Immature natural killer cell (primary cell): ENCODE measurements around the gene NDST1. TPM values are rescaled to one million over a fixed set of nuclear protein-coding genes. Genes with fewer than 3 reads are reported as not detected.

Experiments used
- DNase-seq, 3 donors: peaks; one replicate each; pipeline ENCODE4 v3.0.0; 2022; ENCODE audit warnings: mixed read lengths in 1 of 3
- H3K27ac Mint-ChIP-seq, 6 donors: one replicate each; pipeline ENCODE4 v1.8.0; 2020; ENCODE audit warnings: mixed read lengths in 6 of 6, mild to moderate bottlenecking in 5 of 6, inconsistent platforms in 4 of 6, moderate library complexity in 3 of 6
- H3K27me3 Mint-ChIP-seq, 3 donors: one replicate each; pipeline ENCODE4 v1.8.0; 2020 to 2021; ENCODE audit warnings: low read depth in 3 of 3, mild to moderate bottlenecking in 3 of 3, mixed read lengths in 3 of 3, moderate library complexity in 3 of 3, inconsistent platforms in 1 of 3
- H3K36me3 Mint-ChIP-seq, 3 donors: one replicate each; pipeline ENCODE4 v1.8.0; 2020; ENCODE audit warnings: mixed read lengths in 3 of 3, inconsistent platforms in 2 of 3, mild to moderate bottlenecking in 2 of 3
- H3K4me1 Mint-ChIP-seq, 2 donors: one replicate each; pipeline ENCODE4 v1.8.0; 2020; ENCODE audit warnings: inconsistent platforms in 2 of 2, mild to moderate bottlenecking in 2 of 2, mixed read lengths in 2 of 2, moderate library complexity in 1 of 2
- H3K4me3 Mint-ChIP-seq, 5 donors: one replicate each; pipeline ENCODE4 v1.8.0; 2020; ENCODE audit warnings: mild to moderate bottlenecking in 5 of 5, mixed read lengths in 5 of 5, inconsistent platforms in 3 of 5, moderate library complexity in 3 of 5
- H3K9me3 Mint-ChIP-seq, 6 donors: one replicate each; pipeline ENCODE4 v1.8.0; 2020; ENCODE audit warnings: mild to moderate bottlenecking in 6 of 6, mixed read lengths in 6 of 6, inconsistent platforms in 4 of 6, moderate library complexity in 3 of 6
- polyA plus RNA-seq, 3 donors: library from polyadenylated mRNA; unstranded; fragments of 300-500 nt; fragmentation: Illumina TruSeq; gene quantifications; one replicate each; pipeline ENCODE4 v1.2.3, GENCODE V29; 2021

Gene NDST1
- polyA plus RNA-seq, 3 donors from 2014 or later = 1.2 to 3.2 (median 1.4) TPM

GRCh38 chr5:150541397-150541675, 33.4 kb downstream of the NDST1 start:
- Mint-ChIP-seq H3K4me3 (no peak overlapping the region), H3K9me3 (no peaks in the 10 kb centered on the region), H3K27ac (no peak overlapping the region), H3K36me3 (no peaks in the 10 kb centered on the region), H3K27me3 (peaks cover 0 to 2% (median 2%) of the 10 kb centered on the region in 3 donors), H3K4me1 (no peaks in the 10 kb centered on the region)
- DNase-seq = no peak

GRCh38 chr5:150541895-150542294, 34.0 kb downstream of the NDST1 start:
- Mint-ChIP-seq H3K27ac (no peak overlapping the region), H3K36me3 (no peaks in the 10 kb centered on the region), H3K9me3 (no peaks in the 10 kb centered on the region)

GRCh38 chr5:150542933-150543445, 35.1 kb downstream of the NDST1 start:
- H3K4me3 Mint-ChIP-seq = no peak overlapping the region
- no peaks in the 10 kb centered on the region for H3K9me3 Mint-ChIP-seq
- no peak overlapping the region for H3K27ac Mint-ChIP-seq
- no peak for DNase-seq
- peaks cover 0 to 5% (median 2%) of the 10 kb centered on the region in 3 donors for H3K27me3 Mint-ChIP-seq
- H3K4me1 Mint-ChIP-seq = no peaks in the 10 kb centered on the region
- no peaks in the 10 kb centered on the region for H3K36me3 Mint-ChIP-seq

More at GRCh38 chr5:150541895-150542294, 34.0 kb downstream of the NDST1 start:
- DNase-seq = no peak
- peaks cover 0 to 3% (median 2%) of the 10 kb centered on the region in 3 donors for H3K27me3 Mint-ChIP-seq
- no peak overlapping the region for H3K4me3 Mint-ChIP-seq
- no peaks in the 10 kb centered on the region for H3K4me1 Mint-ChIP-seq

- H3K36me3 Mint-ChIP-seq = no peaks in the 10 kb centered on the region
- no peak overlapping the region for H3K27ac Mint-ChIP-seq
- no peaks in the 10 kb centered on the region for H3K4me1 Mint-ChIP-seq
- H3K4me3 Mint-ChIP-seq = no peak overlapping the region
- no peaks in the 10 kb centered on the region for H3K9me3 Mint-ChIP-seq
- DNase-seq = peak; percentile 37 to 52 (median 40)
- H3K27me3 Mint-ChIP-seq = peaks cover 0 to 4% (median 2%) of the 10 kb centered on the region in 3 donors
Measured at GRCh38 chr5:150544611-150545219, 36.8 kb downstream of the NDST1 start.

- Mint-ChIP-seq H3K4me1 (no peaks in the 10 kb centered on the region), H3K9me3 (no peaks in the 10 kb centered on the region), H3K4me3 (no peak overlapping the region), H3K27ac (no peak overlapping the region), H3K27me3 (peaks cover 0 to 4% (median 0%) of the 10 kb centered on the region in 3 donors), H3K36me3 (no peaks in the 10 kb centered on the region)
- DNase-seq = no peak
Measured at GRCh38 chr5:150545246-150545645, 37.3 kb downstream of the NDST1 start.

- Mint-ChIP-seq H3K4me3 (no peak overlapping the region), H3K4me1 (no peaks in the 10 kb centered on the region), H3K27me3 (peaks cover 0 to 4% (median 0%) of the 10 kb centered on the region in 3 donors), H3K27ac (peak overlapping the region in 1 of 6 donors; percentile 22), H3K36me3 (no peaks in the 10 kb centered on the region), H3K9me3 (no peaks in the 10 kb centered on the region)
- DNase-seq = no peak
Measured at GRCh38 chr5:150548123-150548522, 40.2 kb downstream of the NDST1 start.

- H3K27ac Mint-ChIP-seq = no peak overlapping the region
Measured at GRCh38 chr5:150549735-150550134, 41.8 kb downstream of the NDST1 start.

GRCh38 chr5:150550286-150550685, 42.4 kb downstream of the NDST1 start:
- Mint-ChIP-seq H3K9me3 (no peaks in the 10 kb centered on the region), H3K4me1 (no peaks in the 10 kb centered on the region), H3K4me3 (no peak overlapping the region), H3K27ac (no peak overlapping the region), H3K27me3 (peaks cover 0 to 4% (median 0%) of the 10 kb centered on the region in 3 donors), H3K36me3 (no peaks in the 10 kb centered on the region)
- DNase-seq = no peak

More at GRCh38 chr5:150549735-150550134, 41.8 kb downstream of the NDST1 start:
- H3K36me3 Mint-ChIP-seq = no peaks in the 10 kb centered on the region
- peaks cover 0 to 4% (median 0%) of the 10 kb centered on the region in 3 donors for H3K27me3 Mint-ChIP-seq
- no peaks in the 10 kb centered on the region for H3K9me3 Mint-ChIP-seq
- H3K4me1 Mint-ChIP-seq = no peaks in the 10 kb centered on the region
- H3K4me3 Mint-ChIP-seq = no peak overlapping the region
- no peak for DNase-seq

GRCh38 chr5:150551066-150551465, 43.1 kb downstream of the NDST1 start:
- Mint-ChIP-seq H3K4me3 (no peak overlapping the region), H3K9me3 (no peaks in the 10 kb centered on the region), H3K27ac (no peak overlapping the region), H3K27me3 (peaks cover 0 to 4% (median 0%) of the 10 kb centered on the region in 3 donors), H3K4me1 (no peaks in the 10 kb centered on the region), H3K36me3 (no peaks in the 10 kb centered on the region)
- DNase-seq = no peak

GRCh38 chr5:150553402-150553801, 45.5 kb downstream of the NDST1 start:
- DNase-seq = no peak
- Mint-ChIP-seq H3K27me3 (peaks cover 0 to 1% (median 0%) of the 10 kb centered on the region in 3 donors), H3K9me3 (no peaks in the 10 kb centered on the region), H3K27ac (no peak overlapping the region), H3K4me1 (no peaks in the 10 kb centered on the region), H3K36me3 (no peaks in the 10 kb centered on the region), H3K4me3 (no peak overlapping the region)

GRCh38 chr5:150553911-150554310, 46.0 kb downstream of the NDST1 start:
- H3K36me3 Mint-ChIP-seq = no peaks in the 10 kb centered on the region

GRCh38 chr5:150554857-150555256, 46.9 kb downstream of the NDST1 start:
- H3K27ac Mint-ChIP-seq = no peak overlapping the region
- no peaks in the 10 kb centered on the region for H3K9me3 Mint-ChIP-seq
- H3K36me3 Mint-ChIP-seq = no peaks in the 10 kb centered on the region
- H3K4me1 Mint-ChIP-seq = no peaks in the 10 kb centered on the region
- no peaks in the 10 kb centered on the region for H3K27me3 Mint-ChIP-seq
- no peak overlapping the region for H3K4me3 Mint-ChIP-seq
- DNase-seq = no peak

More at GRCh38 chr5:150553911-150554310, 46.0 kb downstream of the NDST1 start:
- no peaks in the 10 kb centered on the region for H3K4me1 Mint-ChIP-seq
- H3K27ac Mint-ChIP-seq = no peak overlapping the region
- peaks cover 0 to 1% (median 0%) of the 10 kb centered on the region in 3 donors for H3K27me3 Mint-ChIP-seq
- no peak overlapping the region for H3K4me3 Mint-ChIP-seq
- no peaks in the 10 kb centered on the region for H3K9me3 Mint-ChIP-seq
- no peak for DNase-seq

GRCh38 chr5:150556106-150556505, 48.2 kb downstream of the NDST1 start:
- no peak for DNase-seq
- Mint-ChIP-seq H3K4me3 (no peak overlapping the region), H3K4me1 (no peaks in the 10 kb centered on the region), H3K36me3 (no peaks in the 10 kb centered on the region), H3K27me3 (no peaks in the 10 kb centered on the region), H3K27ac (no peak overlapping the region), H3K9me3 (no peaks in the 10 kb centered on the region)

- DNase-seq = no peak
- Mint-ChIP-seq H3K27ac (no peak overlapping the region), H3K36me3 (no peaks in the 10 kb centered on the region), H3K4me3 (no peak overlapping the region), H3K9me3 (no peaks in the 10 kb centered on the region), H3K4me1 (no peaks in the 10 kb centered on the region), H3K27me3 (peaks cover 0 to 1% (median 0%) of the 10 kb centered on the region in 3 donors)
Measured at GRCh38 chr5:150556859-150557508, 49.1 kb downstream of the NDST1 start.

GRCh38 chr5:150557509-150557872, 49.6 kb downstream of the NDST1 start:
- no peaks in the 10 kb centered on the region for H3K9me3 Mint-ChIP-seq
- no peaks in the 10 kb centered on the region for H3K36me3 Mint-ChIP-seq
- H3K4me3 Mint-ChIP-seq = no peak overlapping the region
- DNase-seq = no peak
- no peaks in the 10 kb centered on the region for H3K4me1 Mint-ChIP-seq
- no peak overlapping the region for H3K27ac Mint-ChIP-seq
- peaks cover 0 to 2% (median 0%) of the 10 kb centered on the region in 3 donors for H3K27me3 Mint-ChIP-seq
